HG03571 (cell line): ENCODE results near the gene MALT1.
"Not testable (repeated sequence)": the region's sequence is repeated elsewhere in the genome, so short reads cannot be mapped to it uniquely, and the experiment has no call there.

Experiments used
- ATAC-seq: cut with Tn5 transposase; IDR thresholded peaks from one replicate; pipeline ENCODE4 v1.9.1; 2021; ENCODE audit not compliant: unreplicated experiment

Gene MALT1

GRCh38 chr18:58671111-58671631 lies at the start of gene MALT1:
TSS of gene MALT1 (plus strand) at chr18:58671465. CDS start at chr18:58671644, 179 bp downstream.
- peak; percentile 75 for ATAC-seq

DNA sequence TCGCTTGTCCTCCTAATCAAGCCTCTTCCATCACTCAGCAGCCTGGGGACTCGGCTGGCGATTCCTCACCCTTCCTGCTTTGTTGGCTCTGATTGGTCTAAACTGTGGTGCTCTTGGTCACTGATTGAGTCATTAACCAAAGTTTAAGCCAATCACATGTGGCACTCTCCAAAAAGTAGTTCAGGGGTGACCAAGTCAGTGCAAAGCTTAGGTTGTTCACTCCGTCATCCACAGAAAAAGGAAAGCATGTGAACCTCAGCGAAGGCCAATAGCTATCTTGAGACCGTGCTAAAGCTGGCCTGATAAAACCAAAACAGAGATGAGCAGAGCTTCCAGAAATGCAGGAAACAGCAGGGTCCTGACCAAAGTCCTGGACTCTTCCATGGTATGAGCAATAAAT lies 47.3 kb upstream of the MALT1 start:
- ATAC-seq, result no peak

DNA sequence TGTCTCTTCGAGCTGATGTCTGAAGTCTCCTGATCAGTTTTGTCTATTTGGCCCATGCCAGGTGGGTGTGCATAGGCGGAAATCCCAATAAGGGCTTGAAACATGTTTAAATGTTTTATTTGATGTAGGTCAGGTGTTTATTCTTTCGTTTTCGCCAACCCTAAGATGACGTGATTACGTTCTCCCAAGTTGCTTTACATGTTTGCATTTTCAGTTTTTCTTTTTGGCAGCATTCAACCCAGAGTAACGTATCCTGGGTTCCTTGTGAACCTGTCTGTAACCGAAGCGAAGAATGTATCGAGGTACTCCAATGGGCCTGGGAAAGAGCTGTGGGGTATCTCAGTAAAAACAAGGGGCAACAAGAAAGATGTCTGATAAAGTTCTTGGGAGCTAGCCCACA lies 45.4 kb upstream of the MALT1 start:
- no peak for ATAC-seq

DNA sequence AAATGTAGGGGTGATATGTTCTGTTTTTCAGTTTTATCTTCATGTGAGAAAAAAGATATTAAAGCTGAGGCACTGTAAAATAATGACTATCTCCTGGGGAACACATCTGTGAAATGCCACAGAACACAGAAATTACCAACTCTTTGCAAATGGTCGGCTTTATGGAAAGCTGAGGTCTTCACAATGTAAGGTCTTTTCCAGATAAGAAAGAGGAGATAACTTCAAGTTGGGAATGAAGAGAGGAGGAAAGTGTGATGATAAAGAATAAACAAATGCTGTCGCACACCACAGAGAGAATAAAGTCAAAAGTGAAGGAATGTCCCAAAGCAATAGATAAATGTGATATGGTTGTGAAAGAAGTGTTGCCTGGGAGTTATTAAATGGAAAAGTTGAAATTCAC lies 41.2 kb upstream of the MALT1 start:
- no peak for ATAC-seq

DNA sequence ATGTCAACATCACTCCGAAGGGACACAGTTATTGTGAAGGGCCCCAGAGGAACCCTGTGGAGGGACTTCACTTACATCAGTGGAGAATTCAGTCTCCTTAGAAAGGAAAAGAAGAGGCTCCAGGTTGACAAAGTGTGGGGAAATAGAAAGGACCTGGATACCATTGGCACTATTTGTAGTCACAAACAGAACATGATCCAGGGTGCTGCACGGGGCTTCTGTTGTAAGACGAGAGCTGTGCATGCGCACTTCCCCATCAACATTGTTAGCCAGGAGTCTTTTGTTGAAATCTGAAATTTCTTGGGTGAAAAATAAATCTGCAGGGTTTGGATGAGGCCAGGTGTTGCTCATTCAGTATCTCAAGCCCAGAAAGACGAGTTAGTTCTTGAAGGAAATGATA lies 40.0 kb upstream of the MALT1 start:
- no peak for ATAC-seq

DNA sequence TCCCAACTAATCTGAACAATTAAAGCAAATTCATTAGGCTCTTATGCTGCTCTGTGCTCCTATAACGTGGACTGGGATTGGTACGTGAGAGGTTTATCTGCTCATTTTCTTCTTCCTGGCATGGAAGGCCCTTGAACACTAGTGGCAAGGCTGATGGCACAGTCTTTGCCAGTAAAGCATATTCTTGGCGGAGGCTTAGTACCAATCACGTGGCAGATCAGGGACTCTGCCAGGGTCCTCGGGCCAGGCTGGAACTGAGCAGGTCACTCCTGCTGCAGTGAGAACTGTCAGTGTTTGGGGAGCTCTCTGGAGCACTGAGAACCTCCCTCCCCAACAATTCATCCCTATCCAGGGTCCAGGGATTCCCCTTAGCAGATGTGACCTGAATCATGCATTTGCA lies 38.7 kb upstream of the MALT1 start:
- ATAC-seq, result no peak

DNA sequence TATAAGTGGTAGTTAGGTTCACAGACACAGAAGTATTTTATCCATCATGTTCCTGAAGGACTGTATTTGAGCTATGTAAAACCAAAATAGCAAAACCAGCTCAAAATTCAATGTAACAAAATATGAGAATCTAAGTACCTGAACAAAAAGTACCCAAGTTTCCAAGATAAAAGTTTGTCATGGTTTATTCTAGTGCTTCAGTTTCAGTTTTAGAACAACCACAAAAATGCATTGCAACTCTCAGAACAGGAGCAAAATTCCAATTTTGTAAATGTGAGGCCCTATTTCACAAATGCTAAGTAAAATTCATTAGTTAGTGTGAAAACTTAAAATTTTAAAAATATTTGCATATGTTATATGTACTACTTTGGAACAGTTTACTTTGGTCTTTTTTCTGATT lies 37.4 kb upstream of the MALT1 start:
- no peak for ATAC-seq

DNA sequence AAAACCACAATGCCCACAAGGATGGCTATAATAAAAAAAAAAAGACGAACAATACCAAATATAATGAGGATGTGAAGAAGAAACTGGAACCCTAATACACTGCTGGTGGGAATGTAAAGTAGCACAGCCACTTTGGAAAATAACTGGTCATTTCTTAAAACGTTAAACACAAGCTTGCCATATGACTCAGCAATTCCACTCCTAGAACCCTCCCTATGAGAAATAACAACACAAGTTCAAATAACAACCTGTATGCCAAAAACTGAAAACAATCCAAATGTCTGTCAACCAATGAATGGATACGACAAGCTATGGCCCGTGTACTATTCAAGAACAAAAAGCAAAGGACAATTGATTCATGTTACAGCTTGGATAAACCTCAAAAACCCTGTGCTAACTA lies 35.4 kb upstream of the MALT1 start:
- ATAC-seq, result no peak

- ATAC-seq, result no peak
Observed at GRCh38 chr18:58637197-58637596, 34.1 kb upstream of the MALT1 start.

DNA sequence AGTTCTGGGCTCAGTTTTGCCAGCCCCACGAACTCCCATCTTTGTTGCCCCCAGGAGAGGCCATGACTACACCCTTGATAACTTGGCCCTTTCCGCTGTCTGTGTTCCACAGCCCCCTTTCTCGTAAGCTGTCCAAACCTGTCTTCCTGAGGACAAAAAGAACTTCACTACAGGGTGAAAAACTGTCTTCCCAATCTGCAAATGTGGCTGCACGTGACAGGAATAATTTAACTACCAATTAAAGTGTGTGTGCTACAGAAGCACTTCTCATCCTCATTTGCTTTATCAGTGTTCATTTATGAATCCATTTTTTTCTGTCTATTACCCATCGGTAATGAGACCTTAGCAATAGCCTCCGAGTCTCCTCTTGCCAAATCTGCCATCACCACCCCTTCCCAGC lies 33.3 kb upstream of the MALT1 start:
- no peak for ATAC-seq

DNA sequence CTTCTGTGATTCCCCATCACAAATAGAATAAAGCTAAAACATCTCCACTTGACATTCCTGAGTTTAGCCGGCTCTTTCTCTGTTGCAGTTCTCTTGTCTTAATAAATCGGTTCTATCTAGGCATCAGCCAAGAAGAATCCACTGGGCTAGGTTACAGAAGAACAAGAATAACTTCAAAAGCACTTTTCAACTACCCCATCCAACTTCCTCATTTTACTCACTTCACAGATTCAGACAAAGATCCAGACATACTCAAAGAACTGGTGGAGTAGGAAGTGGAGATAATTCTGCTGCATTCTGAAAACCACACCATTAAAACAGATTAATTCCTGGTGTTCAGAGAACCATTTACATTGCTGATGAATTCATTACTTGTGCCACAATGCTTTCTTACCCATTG lies 32.8 kb upstream of the MALT1 start:
- ATAC-seq, result peak; percentile 58

DNA sequence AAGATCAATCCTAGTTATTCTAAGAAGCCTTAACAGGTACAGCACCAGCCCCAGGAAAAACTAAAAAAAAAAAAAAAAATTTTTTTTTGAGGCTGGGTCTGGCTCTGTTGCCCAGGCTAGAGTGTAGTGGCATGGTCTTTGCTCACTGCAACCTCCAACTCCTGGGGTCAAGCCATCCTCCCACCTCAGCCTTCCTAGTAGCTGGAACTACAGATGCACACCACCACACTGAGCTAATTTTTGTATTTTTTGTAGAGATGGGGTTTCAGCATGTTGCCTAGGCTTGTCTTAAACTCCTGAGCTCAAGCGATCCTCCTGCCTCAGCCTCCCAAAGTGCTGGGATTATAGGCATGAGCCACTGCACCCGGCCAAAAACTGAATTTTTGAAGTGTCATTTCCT lies 32.0 kb upstream of the MALT1 start:
- ATAC-seq, result no peak

DNA sequence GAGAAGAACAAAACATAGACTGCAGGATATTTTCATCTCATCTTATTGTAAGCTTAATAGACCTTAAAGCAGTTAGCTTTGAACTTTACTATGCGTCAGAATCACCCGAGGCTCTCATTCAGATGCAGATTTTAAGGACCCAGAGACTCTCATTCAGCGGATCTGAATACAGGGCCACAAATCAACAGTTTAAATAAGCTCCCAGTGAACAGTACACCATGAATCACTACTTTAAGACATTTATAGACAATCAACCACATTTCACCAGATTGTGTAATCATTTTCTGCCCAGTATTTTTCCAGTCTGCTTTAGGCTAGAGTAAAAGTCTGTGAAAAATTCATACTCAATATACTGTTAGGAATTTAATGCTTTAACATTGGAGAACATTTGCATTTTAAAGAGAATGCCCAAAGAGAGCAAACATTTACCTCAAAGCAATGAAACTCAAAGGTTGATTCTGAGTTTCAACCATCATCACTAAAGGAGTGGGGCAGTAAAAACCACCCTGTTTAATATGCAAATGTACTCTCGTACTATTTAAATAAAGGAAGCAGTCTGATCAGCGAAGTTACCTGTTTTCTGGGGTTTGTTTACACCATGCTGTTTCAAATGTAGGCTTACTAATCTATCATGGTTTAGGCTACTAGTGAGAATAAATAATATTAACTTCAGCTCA lies 31.4 kb upstream of the MALT1 start:
- no peak for ATAC-seq

DNA sequence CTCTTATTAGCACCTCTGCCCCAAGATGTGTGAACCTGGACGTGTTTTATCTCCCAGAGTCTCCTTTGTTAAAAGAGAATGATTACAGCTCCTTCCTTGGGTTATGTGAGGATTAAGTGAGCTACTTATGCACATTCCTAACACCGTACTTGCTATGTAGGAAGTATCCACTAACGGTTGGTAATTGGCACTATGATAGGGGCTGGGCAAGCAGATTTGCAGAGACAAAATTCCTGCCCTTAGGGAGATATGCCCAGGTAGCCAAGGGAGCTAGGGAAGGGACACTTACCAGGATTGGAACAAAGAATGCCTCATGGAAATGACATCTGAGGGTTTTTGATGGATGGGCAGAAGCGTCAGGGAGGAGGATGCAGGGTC lies 30.8 kb upstream of the MALT1 start:
- ATAC-seq, result no peak

DNA sequence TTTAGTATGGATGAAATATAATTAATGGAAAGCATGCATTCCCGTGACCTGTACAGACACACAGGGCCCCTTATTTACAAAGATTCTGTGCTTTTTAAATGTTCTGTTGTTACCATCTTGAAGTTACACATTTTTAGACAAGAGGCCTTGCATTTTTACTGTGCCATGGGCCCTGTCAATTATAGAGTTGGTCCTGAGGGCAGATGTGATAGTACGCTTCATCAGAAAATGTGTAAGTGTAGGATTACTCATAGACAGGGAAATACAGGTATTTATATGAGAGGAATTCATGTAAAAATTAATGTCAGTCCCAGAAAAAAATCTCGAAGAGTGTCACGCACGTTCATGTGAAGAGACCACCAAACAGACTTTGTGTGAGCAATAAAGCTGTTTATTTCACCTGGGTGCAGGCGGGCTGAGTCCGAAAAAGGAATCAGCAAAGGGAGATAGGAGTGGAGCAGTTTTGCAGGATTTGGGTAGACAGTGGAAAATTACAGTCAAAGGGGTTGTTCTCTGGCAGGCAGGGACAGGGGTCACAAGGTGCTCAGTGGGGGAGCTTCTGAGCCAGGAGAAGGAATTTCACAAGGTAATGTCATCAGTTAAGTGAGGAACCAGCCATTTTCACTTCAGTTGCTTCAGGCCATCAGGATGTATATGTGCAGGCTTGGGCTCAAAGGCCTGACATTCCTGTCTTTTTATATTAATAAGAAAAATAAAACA lies 30.2 kb upstream of the MALT1 start:
- no peak for ATAC-seq

- not testable (repeated sequence) for ATAC-seq
Observed at GRCh38 chr18:58643557-58643956, 27.7 kb upstream of the MALT1 start.

DNA sequence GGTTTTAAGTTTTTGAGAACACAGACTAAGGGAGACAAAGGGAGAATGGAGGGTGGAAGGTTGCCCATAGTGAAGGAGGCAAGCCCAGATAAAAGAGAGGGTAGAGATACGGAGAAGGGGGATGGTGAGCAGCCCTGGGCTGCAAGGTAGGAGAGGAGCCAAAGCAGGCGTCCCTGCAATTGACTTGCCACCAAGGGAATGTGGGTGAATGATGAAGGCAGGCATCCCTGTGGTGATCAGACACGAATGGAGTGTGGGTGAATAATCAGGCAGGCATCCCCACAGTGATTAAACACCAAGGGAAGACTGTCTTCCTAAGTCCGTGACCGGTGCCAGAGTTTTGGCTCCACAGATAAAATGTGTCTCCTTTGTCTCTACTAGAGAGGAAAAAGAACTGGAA lies 25.9 kb upstream of the MALT1 start:
- ATAC-seq, result no peak

- ATAC-seq, result no peak
Observed at GRCh38 chr18:58646334-58646862, 24.9 kb upstream of the MALT1 start.

GRCh38 chr18:58649966-58650816 lies 21.1 kb upstream of the MALT1 start:
- ATAC-seq, result peak; percentile 75

GRCh38 chr18:58650830-58651229 lies 20.4 kb upstream of the MALT1 start:
- not testable (repeated sequence) for ATAC-seq

DNA sequence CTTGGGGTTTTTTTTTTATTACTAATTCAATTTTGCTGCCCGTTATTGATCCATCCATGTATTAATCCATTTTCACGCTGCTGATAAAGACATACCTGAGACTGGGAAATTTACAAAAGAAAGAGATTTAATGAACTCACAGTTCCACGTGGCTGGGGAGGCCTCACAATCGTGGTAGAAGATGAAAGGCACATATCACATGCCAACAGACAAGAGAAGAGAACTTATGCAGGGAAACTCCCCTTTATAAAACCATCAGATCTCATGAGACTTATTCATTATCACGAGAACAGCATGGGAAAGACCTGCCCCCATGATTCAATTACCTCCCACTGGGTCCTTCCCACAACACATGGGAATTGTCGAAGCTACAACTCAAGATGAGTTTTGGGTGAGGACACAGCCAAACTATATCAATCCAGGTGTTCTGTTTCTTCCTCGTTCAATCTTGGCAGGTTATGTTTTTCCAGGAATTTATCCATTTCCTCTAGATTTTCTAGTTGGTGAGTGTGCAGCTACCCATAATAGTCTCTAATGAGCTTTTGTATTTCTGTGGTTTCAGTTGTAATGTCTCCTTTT lies 18.0 kb upstream of the MALT1 start:
- ATAC-seq, result not testable (repeated sequence)
